ENCODE results near the gene AGFG1.

AGFG1 gene

GRCh38 chr2:227610123-227610522 lies 138.2 kb downstream of the AGFG1 start:
- DNase-seq, result no peak
